GM20431 (cell line): ENCODE measurements around the gene FCRL2.

Experiments
- in situ Hi-C: fragments of 300-500 bp; cut with MseI, MboI; formaldehyde crosslinking; loops from one replicate; pipeline ENCODE4 v1.15.0; 2020; ENCODE audit warnings: low sequenced_read_pairs; ENCODE audit not compliant: unreplicated experiment

FCRL2 gene

DNA sequence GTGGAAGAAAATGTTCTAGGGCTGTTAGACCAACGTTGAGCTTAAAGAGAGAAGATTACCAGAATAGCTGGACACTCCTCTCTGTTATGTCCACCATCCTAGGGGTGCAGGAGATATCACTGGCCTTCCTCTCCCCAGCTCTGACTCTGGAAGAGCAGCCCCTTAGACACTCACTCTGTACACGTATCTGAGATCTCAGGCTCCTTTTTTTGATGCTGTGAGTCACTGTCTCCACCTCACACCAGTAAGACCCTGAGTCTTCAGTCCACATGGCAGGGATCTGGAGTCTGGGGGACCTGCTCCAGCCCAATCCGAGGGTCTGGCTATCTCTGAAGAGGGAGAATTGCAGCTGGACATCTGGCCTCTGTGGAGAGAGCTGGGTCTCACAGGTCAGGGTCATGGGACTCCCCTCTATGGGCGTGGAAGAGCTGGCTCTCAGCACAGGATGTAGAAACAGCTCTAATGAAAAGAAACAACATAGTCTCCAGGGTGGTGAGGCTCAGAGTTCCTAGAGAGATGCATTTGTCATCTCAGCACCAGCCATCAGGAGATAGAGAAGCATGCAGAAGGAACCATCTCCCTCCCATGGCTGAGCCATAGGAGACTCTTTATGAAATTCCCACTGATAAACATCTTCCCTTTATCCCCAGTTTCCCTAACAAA is 79.8 kb downstream of the FCRL2 start:
- in situ Hi-C loops = no loop called here
